Activated T-cell treated with anti-CD3 and anti-CD28 coated beads, Interleukin-2, amount 50 U/mL, for 1 hour (primary cell): Measurements from ENCODE around the gene VPS26C.
"Not testable (repeated sequence)": the region's sequence is repeated elsewhere in the genome, so short reads cannot be mapped to it uniquely, and the experiment has no call there.

Source experiments
- DNase-seq: peaks from one replicate; pipeline ENCODE4 v3.0.0-alpha.2; 2020

The VPS26C gene

DNA sequence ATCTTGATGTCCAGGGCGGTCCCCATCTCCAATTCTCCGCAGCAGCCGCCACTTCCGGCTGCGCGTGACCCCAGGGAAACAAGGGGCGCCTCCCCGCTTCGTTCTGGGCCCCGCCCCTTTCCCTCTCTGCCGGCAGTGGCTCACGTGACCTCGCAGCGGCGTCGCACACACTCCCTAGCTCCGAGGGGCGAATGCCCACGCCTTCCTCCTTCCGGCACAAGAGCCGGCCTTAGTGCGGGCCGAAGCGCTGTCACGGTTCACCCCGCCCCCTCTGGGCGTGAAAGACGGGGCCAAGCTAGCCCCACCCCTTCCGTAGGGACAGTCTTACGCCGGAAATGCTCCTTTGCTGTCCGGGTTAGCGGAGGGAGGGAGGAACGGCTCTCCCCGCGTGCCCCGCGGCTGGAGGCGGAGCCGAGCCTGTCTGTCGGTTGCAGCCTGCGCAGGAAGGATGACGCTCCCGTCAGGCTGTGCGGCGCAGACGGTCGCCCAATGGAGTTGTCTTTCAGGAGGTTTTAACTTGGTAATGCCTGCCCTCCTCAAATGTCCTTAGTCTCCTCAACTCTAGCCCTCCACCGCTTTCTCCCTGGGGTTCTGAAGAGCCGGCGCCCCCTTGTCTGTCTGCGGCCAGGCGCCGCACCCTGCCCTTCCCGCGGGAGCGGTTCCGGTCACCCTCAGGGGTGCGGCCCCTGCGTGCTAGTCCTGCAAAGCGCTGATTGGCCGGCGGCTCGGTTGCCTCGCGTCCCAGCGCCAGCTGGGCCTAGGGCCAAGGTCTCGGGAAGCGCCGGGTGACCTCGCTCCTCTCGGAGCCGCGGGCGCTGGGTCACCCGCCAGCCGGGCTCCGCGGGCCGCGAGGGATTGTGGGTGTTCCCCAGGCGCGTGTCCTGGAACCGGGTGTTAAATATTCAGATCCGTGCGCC, at the start of gene VPS26C:
Gene VPS26C, minus strand, starts transcription at position 66 of the 917 bp plus-strand sequence. Its CDS starts 40 bp downstream, at position 26.
- DNase-seq = peak; percentile 96

- not testable (repeated sequence) for DNase-seq
Measured at GRCh38 chr21:37316072-37316471, 48.9 kb upstream of the VPS26C start.

DNA sequence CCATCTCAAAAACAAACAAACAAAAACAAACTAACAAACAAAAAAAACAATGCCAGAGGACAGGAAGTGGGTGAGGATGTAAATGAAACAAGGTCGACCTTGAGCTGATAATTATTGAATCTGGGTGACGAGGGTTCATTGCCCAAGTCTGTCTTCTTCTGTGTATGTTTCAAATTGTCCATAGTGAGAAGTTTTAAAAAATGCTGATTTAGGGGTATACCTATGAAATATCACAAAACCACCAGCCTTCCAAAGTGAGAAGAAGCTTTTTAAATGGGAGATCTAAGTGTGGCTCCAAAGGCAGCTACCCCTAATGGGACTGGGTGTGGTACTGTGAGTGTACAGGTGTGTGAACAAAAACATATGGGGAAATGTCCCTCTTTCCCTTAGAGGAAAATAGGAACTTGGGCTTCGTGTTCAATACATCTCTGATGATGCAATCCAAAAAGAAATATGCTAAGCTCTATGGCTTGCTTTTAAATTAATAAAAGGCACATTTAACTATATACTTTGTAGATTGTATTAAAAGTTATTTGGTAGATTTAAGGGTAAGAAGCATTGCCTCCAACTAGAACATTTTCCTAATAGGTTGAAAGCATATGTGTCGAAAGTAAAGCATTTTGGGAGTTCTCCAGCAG, 33.1 kb upstream of the VPS26C start:
- no peak for DNase-seq

DNA sequence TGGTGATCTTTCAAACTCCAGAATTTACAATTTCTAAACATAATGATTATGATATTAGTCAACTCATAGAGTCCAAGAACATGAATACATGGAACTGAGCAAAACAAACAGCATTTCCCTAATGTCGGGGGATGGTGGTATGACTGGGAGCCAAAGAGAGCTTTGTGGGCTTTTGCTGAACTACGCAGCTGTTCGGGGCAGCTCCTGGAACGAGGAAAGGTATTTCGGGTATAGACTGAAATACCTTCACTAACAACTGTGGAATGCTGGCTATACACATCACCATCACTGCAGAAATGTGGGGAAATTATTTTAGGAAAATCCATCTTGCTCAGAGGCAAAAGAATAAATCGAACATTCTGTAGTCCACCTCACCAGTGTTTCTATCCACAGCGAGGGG, 30.2 kb upstream of the VPS26C start:
- no peak for DNase-seq

GRCh38 chr21:37294679-37295078, 27.5 kb upstream of the VPS26C start:
- no peak for DNase-seq

GRCh38 chr21:37292941-37293340, 25.8 kb upstream of the VPS26C start:
- no peak for DNase-seq

DNA sequence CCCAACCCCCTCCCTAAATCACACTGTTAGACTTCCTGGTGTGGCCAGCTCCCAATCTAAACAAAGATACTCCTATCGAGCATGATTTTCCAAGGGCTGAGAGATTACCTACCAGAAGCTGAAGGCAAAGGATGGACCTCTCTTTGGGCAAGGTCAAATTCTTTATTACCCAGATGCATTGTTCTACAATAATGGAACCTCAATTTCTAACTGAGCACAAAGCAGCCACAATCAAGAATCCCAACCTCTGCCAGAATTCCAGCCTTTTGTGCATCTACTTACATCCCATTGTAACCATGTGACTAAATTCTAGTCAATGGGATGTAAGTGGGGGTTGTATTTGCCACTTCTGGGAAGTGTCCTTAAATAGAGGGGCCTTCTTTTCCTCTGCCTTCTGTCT, 24.9 kb upstream of the VPS26C start:
- DNase-seq = no peak

- not testable (repeated sequence) for DNase-seq
Measured at GRCh38 chr21:37283191-37283710, 16.1 kb upstream of the VPS26C start.

GRCh38 chr21:37282602-37283001, 15.5 kb upstream of the VPS26C start:
- DNase-seq = not testable (repeated sequence)

DNA sequence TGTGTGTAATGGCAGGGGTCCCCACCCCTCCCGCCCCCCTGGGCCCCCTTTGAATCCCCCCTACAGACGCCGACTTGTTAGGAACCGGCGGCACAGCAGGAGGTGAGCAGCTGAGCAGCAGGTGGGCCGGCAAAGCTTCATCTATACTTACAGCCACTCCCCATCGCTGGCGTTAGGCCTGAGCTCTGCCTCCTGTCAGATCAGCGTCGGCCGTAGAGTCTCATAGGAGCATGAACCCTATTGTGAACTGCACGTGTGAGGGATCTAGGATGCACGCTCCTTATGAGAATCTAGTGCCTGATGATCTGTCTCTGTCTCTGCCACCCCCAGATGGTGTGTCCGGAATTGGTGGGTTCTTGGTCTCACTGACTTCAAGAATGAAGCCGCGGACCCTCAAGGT, 14.9 kb upstream of the VPS26C start:
- DNase-seq = no peak

GRCh38 chr21:37281579-37281978, 14.4 kb upstream of the VPS26C start:
- no peak for DNase-seq

DNA sequence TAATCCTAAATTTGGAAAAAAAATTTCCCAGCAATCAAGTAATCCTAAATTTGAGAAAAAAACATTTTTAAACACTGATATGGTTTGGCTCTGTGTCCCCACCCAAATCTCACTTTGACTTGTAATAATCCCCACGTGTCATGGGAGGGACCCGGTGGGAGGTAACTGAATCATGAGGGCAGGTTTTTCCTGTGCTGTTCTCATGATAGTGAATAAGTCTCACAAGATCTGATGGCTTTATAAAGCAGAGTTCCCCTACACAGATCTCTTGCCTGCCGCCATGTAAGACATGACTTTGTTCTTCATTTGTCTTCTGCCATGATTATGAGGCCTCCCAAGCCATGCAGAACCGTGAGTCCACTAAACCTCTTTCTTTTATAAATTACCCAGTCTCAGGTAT, 12.1 kb upstream of the VPS26C start:
- not testable (repeated sequence) for DNase-seq

GRCh38 chr21:37278199-37278598, 11.1 kb upstream of the VPS26C start:
- DNase-seq = no peak

DNA sequence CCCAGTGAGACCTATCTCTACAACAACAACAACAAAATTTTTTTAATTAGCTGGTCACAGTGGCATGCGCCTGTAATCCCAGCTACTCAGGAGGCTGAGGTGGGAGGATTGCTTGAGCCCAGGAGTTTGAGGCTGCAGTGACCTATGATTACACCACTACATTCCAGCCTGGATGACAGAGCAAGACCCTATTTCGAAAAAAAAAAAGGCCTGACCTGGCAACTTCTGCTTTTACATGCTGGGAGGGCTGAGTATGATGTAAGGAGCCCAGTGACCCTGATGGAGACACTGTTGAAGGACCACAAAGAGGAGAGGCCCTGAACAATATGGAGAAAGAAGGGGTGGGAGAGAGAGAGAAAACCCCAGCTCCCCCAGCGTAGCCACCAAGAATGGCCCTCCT, 9.2 kb upstream of the VPS26C start:
- DNase-seq = no peak

GRCh38 chr21:37273911-37274690, 7.0 kb upstream of the VPS26C start:
- no peak for DNase-seq

- DNase-seq = no peak
Measured at GRCh38 chr21:37273440-37273839, 6.3 kb upstream of the VPS26C start.

DNA sequence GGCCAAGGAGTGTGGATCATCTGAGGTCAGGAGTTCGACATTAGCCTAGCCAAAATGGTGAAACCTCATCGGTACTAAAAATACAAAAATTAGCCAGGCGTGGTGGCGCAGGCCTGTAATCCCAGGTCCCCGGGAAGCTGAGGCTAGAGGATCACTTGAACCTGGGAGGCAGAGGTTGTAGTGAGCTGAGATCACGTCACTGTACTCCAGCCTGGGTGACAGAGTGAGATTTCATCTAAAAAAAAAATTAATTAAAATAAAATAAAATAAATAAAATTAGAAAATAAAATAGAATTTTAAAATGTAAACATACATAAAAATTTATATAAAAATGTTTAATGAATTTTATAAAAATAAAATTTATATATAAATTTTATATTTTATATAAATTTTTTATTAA, 5.8 kb upstream of the VPS26C start:
- no peak for DNase-seq

DNA sequence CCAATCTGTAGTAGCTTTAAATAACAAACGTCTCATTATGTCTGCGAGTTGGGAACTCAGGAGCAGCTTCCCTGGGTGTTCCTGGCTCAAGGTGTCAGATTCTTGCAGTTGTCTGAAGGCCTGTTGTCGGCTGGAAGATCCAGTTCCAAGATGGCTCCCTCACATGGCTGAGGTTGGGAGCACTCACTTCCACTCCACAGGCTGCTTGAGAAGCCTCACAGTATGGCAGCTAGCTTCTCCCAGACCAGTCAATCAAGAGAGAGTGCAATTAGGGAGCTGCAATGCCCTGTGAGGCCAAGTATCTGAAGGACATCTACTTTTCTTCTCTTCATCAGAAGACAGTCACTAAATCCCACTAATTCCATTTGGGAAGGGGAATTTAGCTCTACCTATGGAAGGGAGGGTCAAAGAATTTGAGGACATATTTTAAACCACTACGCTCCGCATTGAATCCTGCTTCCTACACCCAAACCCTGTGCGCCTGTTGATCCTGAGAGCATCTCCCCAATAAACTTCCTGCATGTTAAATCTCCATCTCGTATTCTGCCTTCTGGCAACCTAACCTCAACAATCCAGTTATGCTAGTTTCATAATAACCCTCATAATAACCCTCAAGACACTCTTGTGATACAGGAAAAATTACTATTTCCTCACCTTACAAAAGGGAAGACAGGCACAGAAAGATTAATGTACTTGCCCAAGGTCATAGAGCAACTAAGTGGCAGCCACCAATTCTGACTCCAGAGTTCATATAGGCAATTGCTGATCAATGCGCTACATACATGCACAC, 3.6 kb upstream of the VPS26C start:
- no peak for DNase-seq

DNA sequence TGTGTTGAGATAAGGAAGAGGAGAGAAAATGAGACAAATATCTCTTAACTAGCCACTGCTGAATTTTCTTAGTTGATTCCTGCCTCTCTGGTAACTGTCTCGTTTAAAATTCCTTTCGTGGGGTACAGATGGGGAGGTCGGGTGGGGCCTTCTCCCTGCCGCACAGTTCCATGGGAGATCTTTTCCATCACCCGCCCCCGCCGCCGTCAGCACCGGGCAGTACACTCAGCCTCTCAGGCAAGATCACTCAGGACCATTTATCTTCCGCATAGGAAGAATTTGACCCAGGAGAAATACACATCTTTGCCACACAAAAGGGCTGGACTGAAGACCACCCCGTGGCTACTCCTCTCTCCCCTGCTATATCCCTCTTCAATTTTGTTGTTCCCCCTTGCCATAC, 2.3 kb upstream of the VPS26C start:
- DNase-seq = no peak

DNA sequence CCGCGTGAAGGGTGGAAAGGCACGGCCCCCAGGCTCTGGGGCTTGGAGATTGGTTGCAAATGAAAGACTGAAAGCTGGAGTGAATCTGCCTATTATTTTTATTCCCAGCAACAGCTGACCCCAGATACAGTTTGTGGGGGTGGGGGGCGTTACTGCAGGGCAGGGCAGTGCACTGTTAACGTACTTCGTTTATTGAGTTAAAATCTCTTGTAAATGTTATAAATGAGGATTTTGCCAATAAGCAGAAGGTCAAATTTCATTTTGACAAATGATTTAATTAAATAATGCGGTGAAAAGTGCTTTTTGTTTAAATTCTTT, 1.0 kb upstream of the VPS26C start:
- DNase-seq = no peak

DNA sequence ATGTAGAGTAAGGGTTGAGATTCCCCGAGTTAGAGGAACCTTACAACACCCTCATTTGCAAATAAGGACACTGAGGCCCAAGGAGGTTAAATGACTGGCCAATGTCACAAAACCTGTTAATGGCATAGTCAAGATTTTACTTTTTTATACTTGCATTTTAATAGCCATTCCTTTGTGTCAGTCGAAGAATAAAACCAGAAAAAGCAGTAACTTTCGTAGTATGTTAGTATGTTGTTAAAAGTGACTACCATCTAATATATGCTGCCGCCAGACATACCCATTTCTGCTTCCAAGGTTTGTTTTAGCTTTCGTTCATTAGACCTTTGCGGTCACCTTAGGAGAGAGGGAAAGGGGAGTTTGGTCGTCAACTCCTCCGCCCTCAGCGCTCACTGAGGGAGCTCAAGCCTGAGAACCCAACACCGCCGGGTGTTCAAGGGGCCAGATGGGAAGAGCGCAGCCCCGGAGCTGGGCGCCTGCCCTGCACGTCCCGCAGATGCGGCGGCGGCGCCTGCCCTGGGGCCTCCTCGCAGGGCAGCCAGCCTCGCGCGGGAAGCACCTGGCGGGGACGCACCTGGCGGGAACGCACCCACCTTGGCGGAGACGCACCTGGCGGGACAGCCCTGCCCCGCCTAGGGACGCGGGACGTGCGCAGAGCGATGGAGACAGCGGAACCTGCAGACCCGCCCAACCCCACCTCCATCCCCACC, 466 bp downstream of the VPS26C start:
- DNase-seq = no peak

DNA sequence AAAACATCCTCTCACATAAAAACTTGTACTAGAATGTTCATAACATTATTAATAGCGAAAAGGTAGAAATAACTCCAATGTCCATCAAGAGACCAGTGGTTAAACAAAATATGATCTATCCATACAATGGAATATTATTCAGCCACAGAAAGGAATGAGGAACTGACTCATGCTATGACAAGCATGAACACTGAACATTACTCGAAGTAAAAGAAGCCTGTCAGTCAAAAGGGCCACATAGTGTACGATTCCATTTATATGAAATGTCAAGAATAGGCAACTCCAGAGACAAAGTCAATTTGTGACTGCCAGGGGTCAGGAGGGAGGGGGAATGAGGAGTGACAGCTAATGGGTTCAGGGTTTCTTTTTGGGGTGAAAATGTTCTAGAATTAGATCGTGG, 2.3 kb downstream of the VPS26C start:
- no peak for DNase-seq
